H9 (cell line): Measurements from ENCODE around the gene WSCD1. TPM values are rescaled to one million over a fixed set of nuclear protein-coding genes. Genes with fewer than 3 reads are reported as not detected.

Experiments
- DNase-seq: peaks from one replicate; pipeline ENCODE4 v3.0.0-alpha.2; 2017
- H2AFZ ChIP-seq: one replicate; pipeline ENCODE4 v1.6.1; 2013; ENCODE audit warnings: mild to moderate bottlenecking, low read length, control low read depth, moderate library complexity
- H2AK5ac ChIP-seq: 2 replicates; pipeline ENCODE4 v1.6.1; 2013; ENCODE audit warnings: low read length, control low read depth, mixed read lengths; ENCODE audit not compliant: insufficient read length
- H2BK120ac ChIP-seq: one replicate; pipeline ENCODE4 v1.6.1; 2013; ENCODE audit warnings: low read depth, mild to moderate bottlenecking, low read length, control low read depth, inconsistent platforms; ENCODE audit not compliant: poor library complexity, severe bottlenecking
- H2BK12ac ChIP-seq: 2 replicates; pipeline ENCODE4 v1.6.1; 2013; ENCODE audit warnings: low read length, control low read depth, mixed read lengths, low read depth; ENCODE audit not compliant: insufficient read length
- H2BK15ac ChIP-seq: 2 replicates; pipeline ENCODE4 v1.6.1; 2013; ENCODE audit warnings: low read depth, low read length, control low read depth
- H2BK20ac ChIP-seq: one replicate; pipeline ENCODE4 v1.6.1; 2013; ENCODE audit warnings: low read depth, mild to moderate bottlenecking, low read length, control low read depth, inconsistent platforms; ENCODE audit not compliant: poor library complexity, severe bottlenecking
- H2BK5ac ChIP-seq: 2 replicates; pipeline ENCODE4 v1.6.1; 2013; ENCODE audit warnings: low read length, control low read depth, mixed read lengths; ENCODE audit not compliant: insufficient read length
- H3K14ac ChIP-seq: 2 replicates; pipeline ENCODE4 v1.6.1; 2013; ENCODE audit warnings: low read length, control low read depth; ENCODE audit not compliant: insufficient read depth
- H3K18ac ChIP-seq: 2 replicates; pipeline ENCODE4 v1.6.1; 2013; ENCODE audit warnings: low read depth, mild to moderate bottlenecking, mixed read lengths, low read length, control low read depth; ENCODE audit not compliant: insufficient read length
- H3K23ac ChIP-seq: 2 replicates; pipeline ENCODE4 v1.6.1; 2013; ENCODE audit warnings: low read length, control low read depth, mixed read lengths, low read depth; ENCODE audit not compliant: insufficient read length
- H3K23me2 ChIP-seq: 2 replicates; pipeline ENCODE4 v1.6.1; 2013; ENCODE audit warnings: low read depth, mild to moderate bottlenecking, mixed read lengths, low read length, control low read depth; ENCODE audit not compliant: insufficient read length, poor library complexity, severe bottlenecking
- H3K27ac ChIP-seq: 2 replicates; pipeline ENCODE4 v1.5.1; 2013; ENCODE audit warnings: low read length, control low read depth, mixed read lengths, low read depth; ENCODE audit not compliant: insufficient read length
- H3K27me3 ChIP-seq: 2 replicates; pipeline ENCODE4 v1.6.1; 2013; ENCODE audit warnings: low read length, control low read depth, inconsistent platforms; ENCODE audit not compliant: insufficient read depth
- H3K4ac ChIP-seq: 2 replicates; pipeline ENCODE4 v1.6.1; 2013; ENCODE audit warnings: low read depth, mild to moderate bottlenecking, control low read depth, inconsistent platforms, low read length, moderate library complexity
- H3K4me1 ChIP-seq: 2 replicates; pipeline ENCODE4 v1.6.1; 2013; ENCODE audit warnings: low read length, control low read depth, inconsistent platforms; ENCODE audit not compliant: insufficient read depth
- H3K4me2 ChIP-seq: 2 replicates; pipeline ENCODE4 v1.6.1; 2013; ENCODE audit warnings: low read length, control low read depth, mixed read lengths; ENCODE audit not compliant: insufficient read length, insufficient read depth
- H3K56ac ChIP-seq: 2 replicates; pipeline ENCODE4 v1.6.1; 2013; ENCODE audit warnings: low read depth, mild to moderate bottlenecking, mixed read lengths, low read length, control low read depth; ENCODE audit not compliant: insufficient read length
- H3K79me1 ChIP-seq: 2 replicates; pipeline ENCODE4 v1.6.1; 2013; ENCODE audit warnings: low read depth, mild to moderate bottlenecking, moderate library complexity, low read length, control low read depth, inconsistent platforms; ENCODE audit not compliant: insufficient read depth, poor library complexity, severe bottlenecking
- H3K79me2 ChIP-seq: 2 replicates; pipeline ENCODE4 v1.6.1; 2013; ENCODE audit warnings: low read length, control low read depth, inconsistent platforms; ENCODE audit not compliant: insufficient read depth
- H3K9ac ChIP-seq: 2 replicates; pipeline ENCODE4 v1.6.1; 2013; ENCODE audit warnings: low read length, control low read depth, mixed read lengths; ENCODE audit not compliant: insufficient read length; ENCODE audit errors: extremely low read depth
- H3K9me3 ChIP-seq: one replicate; pipeline ENCODE4 v1.6.1; 2013; ENCODE audit warnings: low read depth, low read length, inconsistent platforms; ENCODE audit not compliant: control insufficient read depth
- H3T11ph ChIP-seq: one replicate; pipeline ENCODE4 v1.6.1; 2013; ENCODE audit warnings: mild to moderate bottlenecking, low read length, control low read depth, inconsistent platforms
- H4K20me1 ChIP-seq: one replicate; pipeline ENCODE4 v1.6.1; 2013; ENCODE audit not compliant: control insufficient read depth, insufficient read length, insufficient read depth
- H4K5ac ChIP-seq: 2 replicates; pipeline ENCODE4 v1.6.1; 2013; ENCODE audit warnings: low read depth, mild to moderate bottlenecking, mixed read lengths, low read length, control low read depth; ENCODE audit not compliant: insufficient read length
- H4K8ac ChIP-seq: replicated peaks from 2 replicates; pipeline ENCODE4 v1.6.1; 2013; ENCODE audit warnings: low read length, control low read depth, mixed read lengths, low read depth; ENCODE audit not compliant: insufficient read length
- H4K91ac ChIP-seq: 2 replicates; pipeline ENCODE4 v1.6.1; 2013; ENCODE audit warnings: low read depth, mild to moderate bottlenecking, moderate library complexity, mixed read lengths, low read length, control low read depth; ENCODE audit not compliant: insufficient read length
- H3K27ac Mint-ChIP-seq, 3 experiments: 2 replicates in 2 of 3; 3 replicates in 1 of 3; pipeline ENCODE4 v1.8.0; 2020 to 2021; ENCODE audit warnings: mixed read lengths in 3 of 3, mild to moderate bottlenecking in 1 of 3, moderate library complexity in 1 of 3
- H3K27me3 Mint-ChIP-seq: 2 replicates; pipeline ENCODE4 v1.8.0; 2021; ENCODE audit warnings: low read depth, mild to moderate bottlenecking, moderate library complexity, mixed read lengths
- H3K36me3 Mint-ChIP-seq, 3 experiments: 2 replicates in 2 of 3; 3 replicates in 1 of 3; pipeline ENCODE4 v1.8.0; 2020 to 2021; ENCODE audit warnings: low read depth in 3 of 3, mixed read lengths in 3 of 3; ENCODE audit not compliant: insufficient read depth in 1 of 3
- H3K4me1 Mint-ChIP-seq, 2 experiments: 2 replicates each; pipeline ENCODE4 v1.8.0; 2020; ENCODE audit warnings: mixed read lengths in 2 of 2
- H3K4me3 Mint-ChIP-seq, 2 experiments: 2 replicates in 1 of 2; 3 replicates in 1 of 2; pipeline ENCODE4 v1.8.0; 2020 to 2021; ENCODE audit warnings: mild to moderate bottlenecking in 2 of 2, mixed read lengths in 2 of 2, moderate library complexity in 1 of 2
- H3K9me3 Mint-ChIP-seq, 2 experiments: 2 replicates in 1 of 2; 3 replicates in 1 of 2; pipeline ENCODE4 v1.8.0; 2020; ENCODE audit warnings: mild to moderate bottlenecking in 2 of 2, mixed read lengths in 2 of 2, moderate library complexity in 1 of 2
- WGBS: extraction: QIAGEN DNeasy Blood & Tissue Kit; methylation state at CpG from one replicate; pipeline ENCODE4 v1.1.7; 2013; ENCODE audit warnings: missing lambda C conversion rate, low lambda C conversion rate, mixed read lengths; ENCODE audit not compliant: insufficient read length; ENCODE audit errors: extremely low coverage; 5-methylcytosine and 5-hydroxymethylcytosine counted together
- total RNA-seq: library from RNA; stranded (reverse); gene quantifications from 2 replicates; pipeline ENCODE4 v1.2.1, GENCODE V29; 2021
- TF ChIP-seq, protein P1 (sequence below): fragments of 200-600 bp; sonication (generic); conservative IDR thresholded peaks from 3 replicates; pipeline ENCODE4 v1.8.0; 2021; ENCODE audit warnings: antibody characterized with exemption, mild to moderate bottlenecking

Gene WSCD1
- total RNA-seq, 1 experiment from 2014 or later, result 33.6 TPM

DNA sequence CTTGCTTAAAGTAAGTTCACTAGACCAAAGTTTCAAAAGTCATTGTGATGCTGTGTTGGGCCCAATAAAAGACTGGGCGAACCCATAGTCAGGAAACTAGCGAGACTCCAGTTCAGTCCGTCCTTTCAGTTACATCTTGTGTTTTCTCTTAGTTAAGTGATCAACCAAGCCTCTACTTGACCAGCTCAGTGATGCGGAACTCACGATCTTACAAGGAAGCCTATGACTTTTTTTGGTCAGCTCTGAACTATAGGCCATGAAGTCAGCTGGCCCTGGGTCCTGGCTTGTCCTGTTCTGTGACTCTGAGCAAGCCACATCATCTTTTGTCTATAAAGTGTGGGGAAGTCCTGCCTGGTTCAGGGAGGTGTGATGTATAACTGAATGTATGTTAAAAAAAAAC, 21.7 kb upstream of the WSCD1 start:
- Histone ChIP-seq H3K23ac (no peak overlapping the region), H3K79me2 (no peaks in the 10 kb centered on the region), H2BK120ac (no peak overlapping the region), H3K79me1 (no peaks in the 10 kb centered on the region), H4K20me1 (no peaks in the 10 kb centered on the region), H3K27me3 (no peaks in the 10 kb centered on the region), H3K18ac (no peak overlapping the region), H2BK15ac (no peak overlapping the region), H2BK12ac (no peak overlapping the region), H2AFZ (no peak overlapping the region), H3K4me2 (no peak overlapping the region), H4K8ac (no peak overlapping the region), H3T11ph (no peak overlapping the region), H3K56ac (no peak overlapping the region), H3K14ac (no peak overlapping the region), H3K27ac (no peak overlapping the region), H3K4me1 (no peaks in the 10 kb centered on the region), H3K9ac (no peak overlapping the region), H3K4ac (no peak overlapping the region), H2AK5ac (no peak overlapping the region), H3K9me3 (no peaks in the 10 kb centered on the region), H2BK20ac (no peak overlapping the region), H4K91ac (no peak overlapping the region), H3K23me2 (no peaks in the 10 kb centered on the region), H4K5ac (no peak overlapping the region), H2BK5ac (no peak overlapping the region)
- Mint-ChIP-seq H3K9me3 (no peaks in the 10 kb centered on the region; a peak in 1 of 5 replicates), H3K4me1 (no peaks in the 10 kb centered on the region), H3K36me3 (no peaks in the 10 kb centered on the region), H3K4me3 (no peak overlapping the region), H3K27me3 (no peaks in the 10 kb centered on the region; the same call in 1 of the 2 replicates), H3K27ac (no peak overlapping the region)
- TF ChIP-seq, protein P1, sequence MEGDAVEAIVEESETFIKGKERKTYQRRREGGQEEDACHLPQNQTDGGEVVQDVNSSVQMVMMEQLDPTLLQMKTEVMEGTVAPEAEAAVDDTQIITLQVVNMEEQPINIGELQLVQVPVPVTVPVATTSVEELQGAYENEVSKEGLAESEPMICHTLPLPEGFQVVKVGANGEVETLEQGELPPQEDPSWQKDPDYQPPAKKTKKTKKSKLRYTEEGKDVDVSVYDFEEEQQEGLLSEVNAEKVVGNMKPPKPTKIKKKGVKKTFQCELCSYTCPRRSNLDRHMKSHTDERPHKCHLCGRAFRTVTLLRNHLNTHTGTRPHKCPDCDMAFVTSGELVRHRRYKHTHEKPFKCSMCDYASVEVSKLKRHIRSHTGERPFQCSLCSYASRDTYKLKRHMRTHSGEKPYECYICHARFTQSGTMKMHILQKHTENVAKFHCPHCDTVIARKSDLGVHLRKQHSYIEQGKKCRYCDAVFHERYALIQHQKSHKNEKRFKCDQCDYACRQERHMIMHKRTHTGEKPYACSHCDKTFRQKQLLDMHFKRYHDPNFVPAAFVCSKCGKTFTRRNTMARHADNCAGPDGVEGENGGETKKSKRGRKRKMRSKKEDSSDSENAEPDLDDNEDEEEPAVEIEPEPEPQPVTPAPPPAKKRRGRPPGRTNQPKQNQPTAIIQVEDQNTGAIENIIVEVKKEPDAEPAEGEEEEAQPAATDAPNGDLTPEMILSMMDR, result no peak
- no peak for DNase-seq
- WGBS, result no CpG with 5 or more reads among the region's 5 CpGs
